Fibroblast of villous mesenchyme (primary cell): ENCODE measurements around the gene RNF13. TPM values are rescaled to one million over a fixed set of nuclear protein-coding genes. Genes with fewer than 3 reads are reported as not detected.
"Not testable (repeated sequence)": the region's sequence is repeated elsewhere in the genome, so short reads cannot be mapped to it uniquely, and the experiment has no call there.

Experiments
- DNase-seq: peaks from one replicate; pipeline ENCODE4 v3.0.0-alpha.2; 2010; ENCODE audit warnings: low read depth
- H3K4me3 ChIP-seq: 2 replicates; pipeline ENCODE4 v1.5.1; 2011; ENCODE audit warnings: low read depth, mild to moderate bottlenecking, low read length
- CTCF ChIP-seq: IDR thresholded peaks from 2 replicates; pipeline ENCODE4 v1.5.1; 2012; ENCODE audit warnings: low read depth, mild to moderate bottlenecking, low read length; ENCODE audit not compliant: insufficient read depth
- total RNA-seq: library from RNA; depleted of rRNA; stranded (reverse); fragments of >200 nt; gene quantifications from 2 replicates; pipeline ENCODE4 v1.2.3, GENCODE V29; 2012

Gene RNF13
- total RNA-seq, 1 donor: 77.3 TPM

- no peak for DNase-seq
- no peak overlapping the region for H3K4me3 ChIP-seq
- TF ChIP-seq CTCF: no peak
These were observed 18.3 kb downstream of the RNF13 start for GRCh38 chr3:149831321-149831720.

- no peak for TF ChIP-seq CTCF
- H3K4me3 ChIP-seq: no peak overlapping the region
- DNase-seq: no peak
These were observed 19.1 kb downstream of the RNF13 start for GRCh38 chr3:149832086-149832485.

- H3K4me3 ChIP-seq: no peak overlapping the region
- TF ChIP-seq CTCF: no peak
- DNase-seq: no peak
These were observed 20.2 kb downstream of the RNF13 start for GRCh38 chr3:149833241-149833640.

GRCh38 chr3:149838491-149838890 is 25.5 kb downstream of the RNF13 start:
- DNase-seq, H3K4me3 ChIP-seq: not testable (repeated sequence)

- H3K4me3 ChIP-seq, DNase-seq: not testable (repeated sequence)
These were observed 26.5 kb downstream of the RNF13 start for GRCh38 chr3:149839469-149839868.

GRCh38 chr3:149839896-149840295 is 26.9 kb downstream of the RNF13 start:
- no peak overlapping the region for H3K4me3 ChIP-seq
- DNase-seq: peak; percentile 11
- no peak for TF ChIP-seq CTCF

GRCh38 chr3:149843502-149843901 is 30.5 kb downstream of the RNF13 start:
- no peak for TF ChIP-seq CTCF
- no peak overlapping the region for H3K4me3 ChIP-seq

GRCh38 chr3:149844091-149844490 is 31.1 kb downstream of the RNF13 start:
- H3K4me3 ChIP-seq: no peak overlapping the region
- no peak for TF ChIP-seq CTCF
- DNase-seq: peak; percentile 58

More at GRCh38 chr3:149843502-149843901, 30.5 kb downstream of the RNF13 start:
- DNase-seq: no peak
